ENCODE results near the gene PTPRJ. TPM values are rescaled to one million over a fixed set of nuclear protein-coding genes. Genes with fewer than 3 reads are reported as not detected.

Gene PTPRJ
- polyA plus RNA-seq, 3 donors: 10.0 to 36.4 (median 14.6) TPM

GRCh38 chr11:47941907-47942558 is 38.3 kb upstream of the PTPRJ start:
- Mint-ChIP-seq H3K9me3 (no peaks in the 10 kb centered on the region), H3K27me3 (ENCODE audit: low read depth in 3 of 3) (peaks cover 1 to 7% (median 2%) of the 10 kb centered on the region in 3 donors), H3K4me3 (peak overlapping the region; percentile 61 to 71), H3K36me3 (no peaks in the 10 kb centered on the region), H3K4me1 (peaks cover 59% of the 10 kb centered on the region), H3K27ac (peak overlapping the region; percentile 46 to 88 (median 71))
- 40% methylated on average over 2 of the region's 7 CpGs for WGBS (ENCODE audit: insufficient coverage)
- no peaks in the 10 kb centered on the region for H3K36me3 ChIP-seq (replicated peaks in 1 of 2; ENCODE audit: control insufficient read depth in 1 of 2, insufficient read depth in 2 of 2, low read length in 2 of 2)
- H3K9me3 ChIP-seq (replicated peaks in 1 of 2; ENCODE audit: control insufficient read depth in 1 of 2, insufficient read depth in 1 of 2, low read length in 2 of 2): no peaks in the 10 kb centered on the region
- H3K9ac ChIP-seq (ENCODE audit: insufficient read depth, low read length, poor library complexity, severe bottlenecking): no peak overlapping the region
- peak overlapping the region; percentile 9 for H3K4me2 ChIP-seq (replicated peaks; ENCODE audit: extremely low read depth, low read length, poor library complexity, severe bottlenecking)
- H3K27me3 ChIP-seq (ENCODE audit: control insufficient read depth in 2 of 2, insufficient read depth in 2 of 2, low read length in 2 of 2): no peaks in the 10 kb centered on the region
- H4K20me1 ChIP-seq (ENCODE audit: insufficient read depth, low read length): no peaks in the 10 kb centered on the region
- peaks cover 58 to 61% of the 10 kb centered on the region in 2 donors for H3K4me1 ChIP-seq (ENCODE audit: control insufficient read depth in 1 of 2, insufficient read depth in 2 of 2, low read length in 2 of 2)
- TF ChIP-seq CTCF (IDR thresholded peaks at IDR 0.05): peak; percentile 34
- no peaks in the 10 kb centered on the region for H3K79me2 ChIP-seq (ENCODE audit: insufficient read depth, low read length)
- H3K4me3 ChIP-seq (replicated peaks in 1 of 3; ENCODE audit: low read depth in 2 of 3, low read length in 3 of 3): peak overlapping the region in 1 of 3 experiments; percentile 8
- H3K27ac ChIP-seq (ENCODE audit: low read depth in 1 of 2, low read length in 2 of 2): peak overlapping the region in 1 of 2 donors; percentile 8
- DNase-seq: peak; percentile 49 to 70 (median 68)
- intact Hi-C loops (cut with micrococcal nuclease): no loop called here
- no peak overlapping the region for H2AFZ ChIP-seq (ENCODE audit: insufficient read depth, low read depth, low read length, poor library complexity, severe bottlenecking)

GRCh38 chr11:47943721-47944586 is 36.4 kb upstream of the PTPRJ start:
- Mint-ChIP-seq H3K9me3 (peaks cover 0 to 2% (median 0%) of the 10 kb centered on the region in 7 donors), H3K4me1 (peaks cover 60% of the 10 kb centered on the region), H3K27ac (peak overlapping the region in 1 of 7 donors; percentile 82), H3K36me3 (no peaks in the 10 kb centered on the region), H3K27me3 (ENCODE audit: low read depth in 3 of 3) (peaks cover 1 to 10% (median 2%) of the 10 kb centered on the region in 3 donors), H3K4me3 (no peak overlapping the region)
- Histone ChIP-seq H3K27me3 (ENCODE audit: control insufficient read depth in 2 of 2, insufficient read depth in 2 of 2, low read length in 2 of 2) (no peaks in the 10 kb centered on the region), H3K4me2 (replicated peaks; ENCODE audit: extremely low read depth, low read length, poor library complexity, severe bottlenecking) (no peak overlapping the region), H3K36me3 (replicated peaks in 1 of 2; ENCODE audit: control insufficient read depth in 1 of 2, insufficient read depth in 2 of 2, low read length in 2 of 2) (no peaks in the 10 kb centered on the region), H3K79me2 (ENCODE audit: insufficient read depth, low read length) (no peaks in the 10 kb centered on the region), H2AFZ (ENCODE audit: insufficient read depth, low read depth, low read length, poor library complexity, severe bottlenecking) (no peak overlapping the region), H3K4me1 (ENCODE audit: control insufficient read depth in 1 of 2, insufficient read depth in 2 of 2, low read length in 2 of 2) (peaks cover 58 to 61% of the 10 kb centered on the region in 2 donors), H4K20me1 (ENCODE audit: insufficient read depth, low read length) (no peaks in the 10 kb centered on the region), H3K27ac (ENCODE audit: low read depth in 1 of 2, low read length in 2 of 2) (no peak overlapping the region), H3K9ac (ENCODE audit: insufficient read depth, low read length, poor library complexity, severe bottlenecking) (no peak overlapping the region), H3K9me3 (replicated peaks in 1 of 2; ENCODE audit: control insufficient read depth in 1 of 2, insufficient read depth in 1 of 2, low read length in 2 of 2) (no peaks in the 10 kb centered on the region), H3K4me3 (replicated peaks in 1 of 3; ENCODE audit: low read depth in 2 of 3, low read length in 3 of 3) (no peak overlapping the region)
- no peak for DNase-seq
- intact Hi-C loops (cut with micrococcal nuclease): no loop called here
- WGBS (ENCODE audit: insufficient coverage): 94% methylated on average over 6 of the region's 15 CpGs
- TF ChIP-seq CTCF (IDR thresholded peaks at IDR 0.05): no peak
